OCI-LY3 (cell line): ENCODE results near the gene NXN.

Experiments used
- H2AFZ ChIP-seq: fragments of 200-600, 300-600 bp; shearing (Covaris generic); 2 replicates; pipeline ENCODE4 v1.6.0; 2014; ENCODE audit warnings: antibody characterized with exemption, low read depth, low read length
- H3K27ac ChIP-seq: fragments of 200-600, 300-600 bp; sonication (generic); 2 replicates; pipeline ENCODE4 v1.5.1; 2014; ENCODE audit warnings: mild to moderate bottlenecking, low read length, moderate library complexity, mixed read lengths
- H3K27me3 ChIP-seq: fragments of 200-600, 300-600 bp; sonication (generic); 2 replicates; pipeline ENCODE4 v1.6.1; 2014; ENCODE audit warnings: low read depth, low read length, mixed read lengths
- H3K36me3 ChIP-seq: fragments of 200-600, 300-600 bp; sonication (generic); replicated peaks from 2 replicates; pipeline ENCODE3; 2014; ENCODE audit warnings: low read depth, low read length, mixed read lengths
- H3K4me1 ChIP-seq: fragments of 300-600, 200-600 bp; sonication (generic); 2 replicates; pipeline ENCODE4 v1.6.1; 2014; ENCODE audit warnings: low read length, mixed read lengths
- H3K4me2 ChIP-seq: fragments of 200-600, 300-600 bp; sonication (generic); 2 replicates; pipeline ENCODE4 v1.6.1; 2014; ENCODE audit warnings: low read length, mixed read lengths
- H3K4me3 ChIP-seq: fragments of 300-600, 200-600 bp; sonication (generic); 2 replicates; pipeline ENCODE4 v1.5.1; 2014; ENCODE audit warnings: antibody characterized with exemption, mild to moderate bottlenecking, low read length, moderate library complexity
- H3K79me2 ChIP-seq: fragments of 300-600, 200-600 bp; shearing (Covaris generic); 2 replicates; pipeline ENCODE4 v1.6.1; 2014; ENCODE audit warnings: mild to moderate bottlenecking, low read length, mixed read lengths
- H3K9ac ChIP-seq: fragments of 300-600, 200-600 bp; shearing (Covaris generic); 2 replicates; pipeline ENCODE4 v1.6.0; 2014; ENCODE audit warnings: mild to moderate bottlenecking, low read length, moderate library complexity
- H3K9me3 ChIP-seq: fragments of 200-600, 300-600 bp; shearing (Covaris generic); 2 replicates; pipeline ENCODE4 v1.6.1; 2014; ENCODE audit warnings: low read length, mixed read lengths; ENCODE audit not compliant: insufficient read depth
- H4K20me1 ChIP-seq: fragments of 200-600, 300-600 bp; sonication (generic); 2 replicates; pipeline ENCODE4 v1.6.1; 2016; ENCODE audit warnings: low read length, mixed read lengths; ENCODE audit not compliant: insufficient read depth
- EZH2phosphoT487 ChIP-seq: fragments of 200-600 bp; shearing (Covaris generic); IDR thresholded peaks from 2 replicates; pipeline ENCODE4 v1.6.1; 2018; ENCODE audit warnings: antibody characterized with exemption, mixed run types, low read depth
- TF ChIP-seq, protein P1 (sequence below): fragments of 200-600, 300-600 bp; sonication (generic); IDR thresholded peaks from 2 replicates; pipeline ENCODE4 v1.5.1; 2014; ENCODE audit warnings: antibody characterized with exemption, low read length, low read depth

Gene NXN

DNA sequence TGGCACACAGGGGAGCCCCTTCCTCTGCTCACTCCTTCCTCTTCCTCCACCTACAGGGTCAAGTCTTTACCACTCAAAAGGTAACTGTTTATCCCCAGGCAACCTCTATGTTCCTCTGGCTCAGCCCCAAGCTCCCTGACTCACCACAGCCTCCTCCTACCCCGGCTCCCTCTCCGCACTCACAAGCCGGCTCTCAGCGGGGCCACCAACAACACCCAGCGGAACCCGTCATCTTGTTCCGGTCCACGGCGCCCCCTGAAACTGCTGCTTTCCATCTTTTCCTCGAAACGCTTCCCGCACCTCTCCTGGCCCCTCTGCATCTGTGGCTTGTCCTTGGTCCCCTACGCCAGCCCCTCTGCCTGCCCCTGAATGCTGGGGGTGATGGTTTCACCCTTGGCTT lies 58.4 kb downstream of the NXN start:
- Histone ChIP-seq H2AFZ (no peak overlapping the region), H3K36me3 (no peaks in the 10 kb centered on the region), H4K20me1 (no peaks in the 10 kb centered on the region), H3K4me3 (no peak overlapping the region), H3K9ac (no peak overlapping the region), H3K79me2 (no peaks in the 10 kb centered on the region), H3K4me2 (no peak overlapping the region), H3K27ac (no peak overlapping the region), H3K4me1 (no peaks in the 10 kb centered on the region), H3K9me3 (no peaks in the 10 kb centered on the region), H3K27me3 (no peaks in the 10 kb centered on the region)
- TF ChIP-seq, protein P1, sequence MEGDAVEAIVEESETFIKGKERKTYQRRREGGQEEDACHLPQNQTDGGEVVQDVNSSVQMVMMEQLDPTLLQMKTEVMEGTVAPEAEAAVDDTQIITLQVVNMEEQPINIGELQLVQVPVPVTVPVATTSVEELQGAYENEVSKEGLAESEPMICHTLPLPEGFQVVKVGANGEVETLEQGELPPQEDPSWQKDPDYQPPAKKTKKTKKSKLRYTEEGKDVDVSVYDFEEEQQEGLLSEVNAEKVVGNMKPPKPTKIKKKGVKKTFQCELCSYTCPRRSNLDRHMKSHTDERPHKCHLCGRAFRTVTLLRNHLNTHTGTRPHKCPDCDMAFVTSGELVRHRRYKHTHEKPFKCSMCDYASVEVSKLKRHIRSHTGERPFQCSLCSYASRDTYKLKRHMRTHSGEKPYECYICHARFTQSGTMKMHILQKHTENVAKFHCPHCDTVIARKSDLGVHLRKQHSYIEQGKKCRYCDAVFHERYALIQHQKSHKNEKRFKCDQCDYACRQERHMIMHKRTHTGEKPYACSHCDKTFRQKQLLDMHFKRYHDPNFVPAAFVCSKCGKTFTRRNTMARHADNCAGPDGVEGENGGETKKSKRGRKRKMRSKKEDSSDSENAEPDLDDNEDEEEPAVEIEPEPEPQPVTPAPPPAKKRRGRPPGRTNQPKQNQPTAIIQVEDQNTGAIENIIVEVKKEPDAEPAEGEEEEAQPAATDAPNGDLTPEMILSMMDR = no peak
- no peak for TF ChIP-seq EZH2phosphoT487

DNA sequence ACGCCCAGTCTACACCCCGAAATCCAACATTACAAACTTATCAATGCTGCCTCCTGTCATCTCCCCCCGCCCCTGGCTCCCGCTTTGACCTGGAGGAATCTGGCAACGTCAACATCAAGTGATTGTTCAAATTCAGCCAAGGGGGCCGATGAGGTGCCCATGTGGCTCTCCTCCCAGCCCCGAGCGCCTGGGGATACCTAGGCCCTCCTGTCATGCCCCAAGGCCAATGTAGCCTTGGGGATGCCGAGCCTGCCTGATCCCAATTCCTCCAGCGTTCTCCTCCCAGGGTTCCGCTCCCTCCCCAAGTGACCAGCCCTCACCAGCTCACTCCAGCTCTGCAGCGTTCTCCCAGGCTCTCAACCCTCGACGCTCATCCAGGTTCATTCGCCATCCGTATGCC lies 59.4 kb downstream of the NXN start:
- TF ChIP-seq EZH2phosphoT487 = no peak
- TF ChIP-seq, protein P1 = no peak
- Histone ChIP-seq H3K9ac (no peak overlapping the region), H3K79me2 (no peaks in the 10 kb centered on the region), H3K4me2 (no peak overlapping the region), H4K20me1 (no peaks in the 10 kb centered on the region), H3K9me3 (no peaks in the 10 kb centered on the region), H3K36me3 (no peaks in the 10 kb centered on the region), H3K4me3 (no peak overlapping the region), H3K4me1 (no peaks in the 10 kb centered on the region), H3K27ac (no peak overlapping the region), H2AFZ (no peak overlapping the region), H3K27me3 (no peaks in the 10 kb centered on the region)

DNA sequence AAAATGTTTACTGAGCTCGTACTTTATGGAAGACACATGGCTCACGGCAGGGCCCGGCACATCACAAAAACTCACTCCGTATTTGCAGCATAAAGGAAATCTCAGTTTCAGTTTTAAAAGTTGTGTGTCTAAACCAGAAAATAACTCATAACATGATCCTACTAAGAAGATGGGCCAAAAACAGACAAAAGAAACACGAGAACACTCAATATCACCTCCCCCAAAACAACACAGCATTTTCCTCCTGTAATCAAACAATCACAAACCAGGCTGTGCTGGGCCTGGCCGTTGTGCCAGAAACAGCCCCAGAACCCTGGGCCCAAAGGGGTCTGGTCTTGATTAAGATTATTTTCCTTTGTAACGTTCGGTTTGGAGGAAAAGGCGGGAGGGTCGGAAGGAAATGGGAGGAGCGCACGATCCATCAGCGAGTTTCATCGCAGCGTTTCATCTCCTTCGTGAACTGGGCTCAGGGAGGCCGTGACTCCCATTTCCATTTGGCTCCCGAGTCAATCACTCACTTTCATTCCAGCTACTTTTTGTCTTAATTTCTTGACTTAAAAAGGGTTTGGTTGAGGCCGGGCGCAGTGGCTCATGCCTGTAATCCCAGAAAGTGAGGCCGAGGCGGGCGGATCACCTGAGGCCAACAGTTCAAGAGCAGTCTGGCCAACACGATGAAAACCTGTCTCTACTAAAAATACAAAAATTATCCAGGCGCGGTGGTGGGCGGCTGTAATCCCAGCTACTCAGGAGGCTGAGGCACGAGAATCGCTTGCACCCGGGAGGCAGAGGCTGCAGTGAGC lies 61.4 kb downstream of the NXN start:
- no peaks in the 10 kb centered on the region for H4K20me1 ChIP-seq
- no peak overlapping the region for H3K27ac ChIP-seq

DNA sequence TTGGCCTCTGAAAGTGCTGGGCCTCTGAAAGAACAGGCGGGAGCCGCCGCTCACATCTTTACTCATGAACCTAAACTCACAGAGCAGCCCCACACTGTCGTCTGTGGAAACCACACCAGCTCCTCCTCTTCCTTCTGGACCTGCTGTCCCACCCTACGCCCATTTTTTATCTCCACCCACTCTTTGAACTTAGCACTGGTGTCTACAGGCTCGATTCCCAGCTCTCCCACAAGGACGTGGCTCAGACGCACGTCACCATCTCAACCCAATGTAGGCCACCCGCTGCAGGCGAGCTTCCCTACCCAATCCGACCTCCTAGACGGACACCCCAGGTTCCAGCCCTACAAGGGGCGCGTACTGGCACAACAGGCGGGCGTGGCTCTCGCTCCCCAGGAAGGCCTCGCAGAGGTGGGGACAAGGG lies 62.2 kb downstream of the NXN start:
- no peak overlapping the region for H2AFZ ChIP-seq
- H3K4me1 ChIP-seq = no peaks in the 10 kb centered on the region
- H4K20me1 ChIP-seq = no peaks in the 10 kb centered on the region
- H3K27ac ChIP-seq = no peak overlapping the region
- TF ChIP-seq, protein P1 = no peak
- no peak for TF ChIP-seq EZH2phosphoT487
- no peaks in the 10 kb centered on the region for H3K27me3 ChIP-seq
- no peak overlapping the region for H3K4me2 ChIP-seq
- H3K4me3 ChIP-seq = no peak overlapping the region
- no peaks in the 10 kb centered on the region for H3K9me3 ChIP-seq
- no peak overlapping the region for H3K9ac ChIP-seq
- H3K36me3 ChIP-seq = no peaks in the 10 kb centered on the region
- H3K79me2 ChIP-seq = no peaks in the 10 kb centered on the region

More for the DNA sequence above, 61.4 kb downstream of the NXN start:
- Histone ChIP-seq H3K9me3 (no peaks in the 10 kb centered on the region), H3K27me3 (no peaks in the 10 kb centered on the region), H3K9ac (no peak overlapping the region), H3K4me3 (no peak overlapping the region), H3K4me2 (no peak overlapping the region), H2AFZ (no peak overlapping the region), H3K4me1 (no peaks in the 10 kb centered on the region), H3K79me2 (no peaks in the 10 kb centered on the region), H3K36me3 (no peaks in the 10 kb centered on the region)
- TF ChIP-seq, protein P1 = no peak
- TF ChIP-seq EZH2phosphoT487 = no peak
